K562 (cell line): ENCODE measurements around the gene DCLK2. TPM values are rescaled to one million over a fixed set of nuclear protein-coding genes. Genes with fewer than 3 reads are reported as not detected.

ENCODE experiments used
- ATAC-seq: fragments of 200-7000 bp; cut with Tn5 transposase; 3 replicates; pipeline ENCODE4 v1.9.1; 2020; ENCODE audit warnings: moderate library complexity
- BruUV-seq: library from RNA; stranded (reverse); fragments of 400-500 nt; replicated peaks from 2 replicates; lab custom pipeline; 2021; lab: Mats Ljungman, UMichigan
- CTCF ChIA-PET: fragments of 300-600 bp; formaldehyde crosslinking; extraction: SDS; loops from one replicate; lab custom pipeline; 2021; ENCODE audit warnings: low intra/inter-chr PET ratio; lab: Yijun Ruan, JAX
- POLR2A ChIA-PET: fragments of 300-600, 350-650 bp; sonication (Branson Sonifier 250); formaldehyde crosslinking; extraction: SDS; loops from one replicate; lab custom pipeline; 2021; ENCODE audit warnings: antibody characterized with exemption, inconsistent platforms; lab: Yijun Ruan, JAX
- DNase-seq, 4 experiments: peaks; one replicate each; pipeline versions ENCODE4 v3.0.0 to v3.0.0-alpha.2; 2011 to 2018; ENCODE audit warnings: low spot score in 3 of 4, mixed read lengths in 3 of 4; ENCODE audit errors: extremely low read depth in 1 of 4
- FAIRE-seq: peaks from 2 replicates; lab custom pipeline; 2011; peaks lifted over from hg19 to GRCh38; lab: Jason Lieb, UNC
- H2AFZ ChIP-seq: 2 replicates; pipeline ENCODE4 v1.6.0; 2011; ENCODE audit warnings: low read depth, low read length, control low read depth, inconsistent platforms
- H3K27ac ChIP-seq: fragments of 200-600 bp; 3 replicates; pipeline ENCODE4 v1.8.0; 2011; ENCODE audit warnings: low read depth, mild to moderate bottlenecking, control low read depth, inconsistent platforms, low read length, moderate library complexity, mixed read lengths; ENCODE audit errors: extremely low read depth
- H3K27me3 ChIP-seq, 2 experiments: fragments of 300-600 bp in 1 of 2; 2 replicates in 1 of 2; 3 replicates in 1 of 2; pipeline versions ENCODE4 v1.6.0 to v1.8.0; 2011; ENCODE audit warnings: inconsistent platforms in 2 of 2, low read length in 2 of 2, mild to moderate bottlenecking in 1 of 2, mixed read lengths in 1 of 2, moderate library complexity in 1 of 2; ENCODE audit not compliant: control insufficient read depth in 2 of 2, insufficient read depth in 2 of 2
- H3K36me3 ChIP-seq: fragments of 300-600 bp; 3 replicates; pipeline ENCODE4 v1.8.0; 2011; ENCODE audit warnings: mild to moderate bottlenecking, low read length, inconsistent platforms; ENCODE audit not compliant: control insufficient read depth, insufficient read depth
- H3K4me1 ChIP-seq, 2 experiments: fragments of 200-600 bp in 1 of 2; replicated peaks in 1 of 2; 2 replicates in 1 of 2; 3 replicates in 1 of 2; pipeline versions ENCODE4 v1.5.1 to v1.8.0; 2011; ENCODE audit warnings: inconsistent platforms in 2 of 2, low read length in 2 of 2, mild to moderate bottlenecking in 1 of 2, mixed read lengths in 1 of 2, moderate library complexity in 1 of 2; ENCODE audit not compliant: control insufficient read depth in 2 of 2, insufficient read depth in 2 of 2
- H3K4me2 ChIP-seq: 2 replicates; pipeline ENCODE4 v1.6.1; 2011; ENCODE audit warnings: low read length, control low read depth, inconsistent platforms, mixed read lengths; ENCODE audit not compliant: insufficient read depth
- H3K4me3 ChIP-seq: fragments of 200-600 bp; sonication (generic), shearing (Covaris generic); 2 replicates; pipeline ENCODE4 v1.5.1; 2016; ENCODE audit warnings: control low read depth, inconsistent platforms
- H3K79me2 ChIP-seq: fragments of 200-600 bp; 3 replicates; pipeline ENCODE4 v1.8.0; 2011; ENCODE audit warnings: low read length, inconsistent platforms; ENCODE audit not compliant: control insufficient read depth, insufficient read depth
- H3K9ac ChIP-seq, 2 experiments: 2 replicates each; pipeline versions ENCODE4 v1.6.0 to v1.6.1; 2011; ENCODE audit warnings: low read depth in 2 of 2, low read length in 2 of 2, control low read depth in 1 of 2, inconsistent platforms in 1 of 2, mild to moderate bottlenecking in 1 of 2, mixed read lengths in 1 of 2; ENCODE audit not compliant: insufficient read depth in 1 of 2
- H3K9me1 ChIP-seq: one replicate; pipeline ENCODE4 v1.6.0; 2011; ENCODE audit warnings: inconsistent platforms, mild to moderate bottlenecking, low read length, moderate library complexity; ENCODE audit not compliant: control insufficient read depth, insufficient read depth
- H3K9me3 ChIP-seq: replicated peaks from 2 replicates; pipeline ENCODE4 v1.5.1; 2011; ENCODE audit warnings: low read depth, low read length, inconsistent platforms; ENCODE audit not compliant: control insufficient read depth, insufficient read depth
- H4K20me1 ChIP-seq: replicated peaks from 2 replicates; pipeline ENCODE4 v1.6.1; 2011; ENCODE audit warnings: low read length, inconsistent platforms, mixed read lengths; ENCODE audit not compliant: control insufficient read depth, insufficient read depth
- BRF1 ChIP-seq: IDR thresholded peaks from 3 replicates; pipeline ENCODE4 v1.6.1; 2011; ENCODE audit warnings: borderline replicate concordance, mild to moderate bottlenecking; ENCODE audit not compliant: insufficient read length; ENCODE audit errors: extremely low read depth
- EHMT2 ChIP-seq: fragments of 450-650 bp; IDR thresholded peaks from 2 replicates; pipeline ENCODE4 v1.6.1; 2018; ENCODE audit warnings: antibody characterized with exemption
- KDM5B ChIP-seq: fragments of 200-600 bp; sonication (generic); IDR thresholded peaks from 2 replicates; pipeline ENCODE4 v1.6.1; 2012; ENCODE audit warnings: low read depth, mild to moderate bottlenecking, moderate library complexity, low read length, control low read depth, inconsistent platforms; ENCODE audit not compliant: insufficient replicate concordance
- MYNN ChIP-seq, 2 experiments: sonication (generic); formaldehyde crosslinking in 1 of 2; IDR thresholded peaks; 2 replicates each; pipeline versions ENCODE4 v1.5.0 to v1.6.1; 2016 to 2020; ENCODE audit warnings: antibody characterized with exemption in 1 of 2, missing genetic modification reagents in 1 of 2
- SMC3 ChIP-seq: conservative IDR thresholded peaks from 2 replicates; pipeline ENCODE4 v1.6.1; 2011; ENCODE audit warnings: low read depth, low read length, improper control_type of control experiment; ENCODE audit not compliant: insufficient read depth
- SRSF1 ChIP-seq: fragments of 200-400 bp; formaldehyde crosslinking; IDR thresholded peaks from 2 replicates; pipeline ENCODE4 v1.6.1; 2017; ENCODE audit warnings: mild to moderate bottlenecking, low read depth, low read length, moderate library complexity
- SRSF9 ChIP-seq: fragments of 200-400 bp; formaldehyde crosslinking; IDR thresholded peaks from 2 replicates; pipeline ENCODE4 v1.6.1; 2017; ENCODE audit warnings: low read depth, low read length, borderline replicate concordance
- ZNF311 ChIP-seq: fragments of 250-450 bp; sonication (Bioruptor Pico); IDR thresholded peaks from 2 replicates; pipeline ENCODE4 v1.4.0; 2020; ENCODE audit warnings: mild to moderate bottlenecking, moderate library complexity
- ZNF324 ChIP-seq: fragments of 250-450 bp; sonication (Bioruptor Pico); IDR thresholded peaks from 2 replicates; pipeline ENCODE4 v1.4.0; 2020; ENCODE audit warnings: mild to moderate bottlenecking
- ZNF431 ChIP-seq: sonication (generic); formaldehyde crosslinking; IDR thresholded peaks from 2 replicates; pipeline ENCODE4 v1.8.0; 2022; ENCODE audit warnings: mild to moderate bottlenecking, missing genetic modification reagents
- WGBS: fragments of 100-300 bp; shearing (Covaris generic); methylation state at CpG from one replicate; pipeline ENCODE4 v1.1.6; 2016; ENCODE audit warnings: low coverage, mixed read lengths; ENCODE audit not compliant: insufficient coverage; ENCODE audit errors: missing lambda C conversion rate; 5-methylcytosine and 5-hydroxymethylcytosine counted together
- in situ Hi-C: fragments of 300-500 bp; cut with MboI; formaldehyde crosslinking; loops from 4 replicates; pipeline ENCODE4 v1.15.0; 2018; ENCODE audit warnings: inconsistent platforms, mixed read lengths
- intact Hi-C: fragments of 100-400 bp; cut with micrococcal nuclease; formaldehyde crosslinking; loops from 2 replicates; pipeline ENCODE4 v1.14.2; 2022
- polyA plus RNA-seq, 8 experiments: library from polyadenylated mRNA; depleted of rRNA in 4 of 8; stranded (reverse) in 5 of 8; unstranded in 3 of 8; fragments of >200 nt; fragmentation: Nextera tagmentation in 2 of 8; fragmentation: Illumina TruSeq in 1 of 8; extraction: Ambion mirVana in 2 of 8; extraction: Trizol in 1 of 8; gene quantifications; 2 replicates each; pipeline versions ENCODE4 v1.2.1 to v1.2.3, GENCODE V29; 2011 to 2014; ENCODE audit warnings: inconsistent platforms in 1 of 8, missing spikeins in 1 of 8
- total RNA-seq, 7 experiments: library from RNA; depleted of rRNA in 6 of 7; stranded (reverse); fragments of >200 nt in 6 of 7; fragmentation: Illumina TruSeq in 2 of 7; extraction: Trizol in 2 of 7; gene quantifications; 2 replicates each; pipeline versions ENCODE4 v1.2.1 to v1.2.3, GENCODE V29; 2011 to 2021; ENCODE audit warnings: low replicate concordance in 1 of 7
- TF ChIP-seq, protein P1 (sequence below): sonication (generic); formaldehyde crosslinking; IDR thresholded peaks from 2 replicates; pipeline ENCODE4 v1.8.1; 2023; ENCODE audit warnings: mild to moderate bottlenecking, missing genetic modification reagents, moderate library complexity

The DCLK2 gene
- total and polyA plus RNA-seq, 9 of the 15 experiments (the other 6 are each of a cell fraction or from before 2014, with no cell fraction given): not detected

DNA sequence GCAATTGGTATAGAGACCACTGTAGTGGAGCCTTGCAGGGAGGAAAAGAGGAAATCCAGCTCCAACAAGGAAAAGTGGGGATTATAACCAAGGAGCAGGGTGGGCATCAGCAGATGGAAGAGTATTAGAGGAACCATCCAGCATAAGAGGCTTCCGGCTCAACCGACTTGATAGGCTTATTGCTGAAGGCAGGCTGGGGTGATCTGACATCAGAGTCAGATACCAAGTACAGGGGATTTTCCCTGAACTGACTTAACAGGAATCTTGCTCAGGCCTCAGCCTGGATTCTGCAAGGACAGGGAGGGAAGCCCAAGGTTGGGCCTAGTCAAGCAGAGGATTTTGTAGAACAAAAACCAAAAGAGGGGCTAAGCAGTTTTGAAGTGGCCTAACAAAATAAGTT, 129.6 kb downstream of the DCLK2 start:
- Histone ChIP-seq H3K27me3 (peaks cover 0 to 6% of the 10 kb centered on the region in 2 experiments; a peak in 3 of 5 replicates), H3K4me1 (no peaks in the 10 kb centered on the region), H2AFZ (no peak overlapping the region), H3K9me1 (no peaks in the 10 kb centered on the region), H3K27ac (no peak overlapping the region), H3K9me3 (no peaks in the 10 kb centered on the region), H3K36me3 (no peaks in the 10 kb centered on the region), H3K4me3 (no peak overlapping the region), H3K79me2 (no peaks in the 10 kb centered on the region), H3K4me2 (no peak overlapping the region), H3K9ac (no peak overlapping the region), H4K20me1 (no peaks in the 10 kb centered on the region)
- WGBS: 29% methylated on average over 2 of the region's 2 CpGs
- ChIA-PET CTCF (no interaction called here), POLR2A (no interaction called here)
- in situ Hi-C loops: loop anchor here (25.0 kb wide), 1 partner anchor 221 kb away; no protein-coding TSS in a partner anchor
- TF ChIP-seq EHMT2: no peak
- no TSS peak for BruUV-seq
- ATAC-seq (no peak), FAIRE-seq (no peak), DNase-seq (no peak)
- intact Hi-C loops: loop anchor here (5.0 kb wide), 1 partner anchor 196 kb away; no protein-coding TSS in a partner anchor

DNA sequence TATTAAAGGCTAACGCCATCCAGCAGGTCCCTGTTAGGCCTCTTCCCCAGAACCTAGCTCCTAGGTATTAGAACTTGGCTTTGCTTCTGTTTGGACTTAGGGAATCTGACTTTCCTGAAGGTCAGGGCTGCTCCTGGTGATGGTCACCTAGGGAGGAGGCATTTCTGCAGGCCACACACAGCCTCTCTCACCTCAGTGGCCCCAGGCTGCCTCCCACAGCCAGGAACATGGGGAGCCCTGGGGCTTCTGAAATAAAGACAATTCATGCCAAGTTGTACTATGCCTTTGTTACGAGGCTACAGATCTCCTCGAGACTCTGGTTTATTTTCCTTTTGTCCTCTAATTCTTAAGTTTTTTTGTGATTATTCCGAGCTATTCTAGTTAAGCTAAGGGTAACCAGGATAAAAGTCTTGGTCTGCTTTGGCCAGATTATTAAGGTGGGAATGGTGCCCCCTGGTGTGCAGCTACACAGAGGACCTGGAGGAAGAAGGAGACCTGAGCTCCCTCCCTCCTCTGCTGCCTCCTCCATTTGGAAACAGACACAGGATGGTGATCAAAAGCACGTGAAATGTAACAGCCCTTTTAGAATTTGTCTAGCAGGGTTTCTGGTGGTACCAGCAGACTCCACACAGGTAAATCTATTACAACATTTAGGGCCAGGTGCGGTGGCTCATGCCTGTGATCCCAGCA, 131.0 kb downstream of the DCLK2 start:
- Histone ChIP-seq H3K9ac (no peak overlapping the region), H3K27ac (no peak overlapping the region), H3K4me1 (no peaks in the 10 kb centered on the region), H3K27me3 (peaks cover 0 to 6% of the 10 kb centered on the region in 2 experiments; a peak in 2 of 5 replicates), H3K4me3 (no peak overlapping the region), H2AFZ (no peak overlapping the region), H4K20me1 (no peaks in the 10 kb centered on the region), H3K36me3 (no peaks in the 10 kb centered on the region), H3K4me2 (no peak overlapping the region), H3K9me1 (no peaks in the 10 kb centered on the region), H3K79me2 (no peaks in the 10 kb centered on the region), H3K9me3 (no peaks in the 10 kb centered on the region)
- peak; percentile 51 to 59 (median 57) for DNase-seq
- CTCF ChIA-PET: interaction anchor here (0.6 to 2.3 kb wide), 3 partner anchors 24 to 228 kb away, joined by 3 to 14 read pairs (median 3); no protein-coding TSS in a partner anchor
- peak; percentile 88 for FAIRE-seq
- POLR2A ChIA-PET: interaction anchor here (0.6 to 0.7 kb wide), 2 partner anchors 25 to 47 kb away, joined by 3 to 4 read pairs; no protein-coding TSS in a partner anchor
- intact Hi-C loops: loop anchor here (1.0 to 5.0 kb wide), 3 partner anchors 197 to 228 kb away; no protein-coding TSS in a partner anchor
- ATAC-seq: peak; percentile 97
- WGBS: 3% methylated on average over 6 of the region's 6 CpGs
- in situ Hi-C loops: loop anchor here (25.0 kb wide), 1 partner anchor 222 kb away; no protein-coding TSS in a partner anchor
- BruUV-seq: no TSS peak
- TF ChIP-seq SMC3 (peak; percentile 48; the same call in 1 of the 2 replicates), SRSF9 (no peak), ZNF311 (CRISPR knock-in tag) (no peak), KDM5B (no peak), SRSF1 (no peak), ZNF431 (CRISPR knock-in tag) (no peak), BRF1 (no peak), MYNN (IDR thresholded peaks at IDR 0.05) (0 out of 2 replicates have a peak, but pooled peaks have one; percentile 20), MYNN (CRISPR knock-in tag; IDR thresholded peaks at IDR 0.05) (no peak), ZNF324 (CRISPR knock-in tag) (no peak)
- TF ChIP-seq, protein P1, sequence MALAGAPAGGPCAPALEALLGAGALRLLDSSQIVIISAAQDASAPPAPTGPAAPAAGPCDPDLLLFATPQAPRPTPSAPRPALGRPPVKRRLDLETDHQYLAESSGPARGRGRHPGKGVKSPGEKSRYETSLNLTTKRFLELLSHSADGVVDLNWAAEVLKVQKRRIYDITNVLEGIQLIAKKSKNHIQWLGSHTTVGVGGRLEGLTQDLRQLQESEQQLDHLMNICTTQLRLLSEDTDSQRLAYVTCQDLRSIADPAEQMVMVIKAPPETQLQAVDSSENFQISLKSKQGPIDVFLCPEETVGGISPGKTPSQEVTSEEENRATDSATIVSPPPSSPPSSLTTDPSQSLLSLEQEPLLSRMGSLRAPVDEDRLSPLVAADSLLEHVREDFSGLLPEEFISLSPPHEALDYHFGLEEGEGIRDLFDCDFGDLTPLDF (CRISPR knock-in tag): no peak
